Renal cortical epithelial cell (primary cell): ENCODE data around the gene PAIP1. TPM values are rescaled to one million over a fixed set of nuclear protein-coding genes. Genes with fewer than 3 reads are reported as not detected.
"Not testable (repeated sequence)": the region's sequence is repeated elsewhere in the genome, so short reads cannot be mapped to it uniquely, and the experiment has no call there.

Experiments used
- DNase-seq: peaks from one replicate; pipeline ENCODE4 v3.0.0-alpha.2; 2011; ENCODE audit warnings: low read depth
- total RNA-seq: library from RNA; depleted of rRNA; stranded (reverse); fragments of >200 nt; gene quantifications from 2 replicates; pipeline ENCODE4 v1.2.3, GENCODE V29; 2014

Gene PAIP1
- total RNA-seq, 1 donor from 2014 or later = 199 TPM

DNA sequence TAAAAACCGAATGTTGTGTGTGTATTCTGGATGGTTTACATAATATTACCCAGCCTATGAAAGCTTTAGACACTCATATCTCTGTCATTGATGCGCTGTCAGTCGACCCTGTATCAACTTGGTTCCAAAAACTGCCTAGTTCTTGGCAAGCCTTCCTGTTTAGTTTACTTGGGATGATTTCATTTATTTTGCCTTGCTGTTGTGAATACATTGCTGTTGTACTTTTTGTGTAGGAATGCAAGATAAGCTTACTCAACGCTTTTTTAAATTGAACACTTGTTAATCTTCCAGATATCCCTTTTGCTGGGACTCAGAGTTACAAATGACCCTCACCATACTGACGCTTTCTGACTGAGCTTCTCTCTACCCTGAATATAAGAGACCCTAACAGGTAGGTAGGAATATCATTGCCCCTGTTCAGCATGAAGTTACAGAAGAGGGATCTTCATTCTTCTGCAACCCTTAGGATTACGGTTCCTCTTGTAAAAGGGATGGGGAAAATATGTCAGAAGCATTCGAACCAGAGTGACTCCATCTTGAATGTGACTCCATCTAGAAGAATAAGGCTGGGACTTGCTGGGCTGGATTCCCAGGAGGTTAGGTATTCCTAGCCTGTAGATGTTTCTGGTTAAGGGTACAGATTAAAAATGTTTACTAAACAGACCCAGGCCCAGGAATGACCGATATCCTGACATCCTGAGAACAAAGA lies 13.7 kb upstream of the PAIP1 start:
- DNase-seq = no peak

- DNase-seq = no peak
These were observed 12.4 kb upstream of the PAIP1 start for GRCh38 chr5:43569236-43569746.

DNA sequence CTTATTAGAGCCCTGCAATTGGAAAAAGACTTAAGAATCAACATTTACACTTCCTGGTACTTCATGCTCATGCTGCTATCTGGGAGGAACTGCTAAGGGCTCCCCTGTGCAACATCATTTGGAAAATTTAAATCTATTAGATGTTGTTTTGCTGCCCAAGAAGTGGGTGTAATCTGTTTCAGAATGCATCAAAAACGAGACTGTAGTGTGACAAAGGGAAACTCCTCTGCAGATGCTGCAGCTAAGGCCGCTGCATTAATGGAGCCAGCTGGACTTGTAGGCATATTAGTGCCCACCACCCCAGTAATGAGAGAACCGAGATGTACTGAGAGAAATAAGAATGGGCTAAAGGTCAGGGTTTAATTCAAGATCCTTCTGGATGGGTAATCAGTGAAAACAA lies 11.1 kb upstream of the PAIP1 start:
- DNase-seq = no peak

GRCh38 chr5:43565043-43565442 lies 8.2 kb upstream of the PAIP1 start:
- DNase-seq = no peak

- DNase-seq = no peak
These were observed 7.5 kb upstream of the PAIP1 start for GRCh38 chr5:43564289-43564850.

DNA sequence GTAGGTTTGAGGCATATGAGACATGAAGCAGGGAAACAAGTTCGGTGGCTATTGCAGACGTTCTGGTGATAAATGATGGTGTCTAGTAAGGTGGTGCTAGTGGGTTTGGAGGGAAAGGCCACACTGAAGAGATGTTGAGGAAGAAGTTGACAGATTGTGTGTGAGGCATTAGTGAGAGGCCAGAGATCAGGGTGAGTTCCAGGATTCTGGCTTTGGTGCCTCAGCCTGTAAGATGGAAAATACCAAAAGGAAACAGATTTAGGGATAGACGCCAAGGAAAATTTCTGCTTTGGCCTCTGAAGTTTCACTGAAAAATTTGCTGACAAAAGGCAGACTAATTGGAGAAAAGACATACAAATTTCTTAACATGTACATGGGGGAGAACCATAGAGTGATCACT lies 6.4 kb upstream of the PAIP1 start:
- DNase-seq = no peak

DNA sequence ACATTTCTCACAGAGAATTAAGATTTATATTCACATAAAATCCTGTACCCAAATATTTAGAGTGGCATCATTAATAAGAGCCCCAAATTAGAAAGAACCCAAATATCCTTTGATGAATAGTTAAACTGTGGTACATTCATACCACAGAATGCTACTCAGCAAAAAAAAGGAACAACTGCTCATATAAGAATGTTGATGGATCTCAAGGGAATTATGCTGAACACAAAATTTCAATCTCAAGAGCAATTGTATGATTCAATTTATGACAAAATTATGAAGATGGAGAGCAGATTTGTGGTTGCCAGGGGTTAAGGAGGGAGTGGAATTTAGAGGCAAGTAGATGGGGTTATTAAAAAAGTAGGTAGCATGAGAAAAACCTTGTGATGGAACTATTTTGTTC lies 4.5 kb upstream of the PAIP1 start:
- DNase-seq = no peak

- peak; percentile 8 for DNase-seq
These were observed 3.3 kb upstream of the PAIP1 start for GRCh38 chr5:43560128-43560527.

GRCh38 chr5:43556607-43556856 lies 345 bp downstream of the PAIP1 start:
- DNase-seq = peak; percentile 49

DNA sequence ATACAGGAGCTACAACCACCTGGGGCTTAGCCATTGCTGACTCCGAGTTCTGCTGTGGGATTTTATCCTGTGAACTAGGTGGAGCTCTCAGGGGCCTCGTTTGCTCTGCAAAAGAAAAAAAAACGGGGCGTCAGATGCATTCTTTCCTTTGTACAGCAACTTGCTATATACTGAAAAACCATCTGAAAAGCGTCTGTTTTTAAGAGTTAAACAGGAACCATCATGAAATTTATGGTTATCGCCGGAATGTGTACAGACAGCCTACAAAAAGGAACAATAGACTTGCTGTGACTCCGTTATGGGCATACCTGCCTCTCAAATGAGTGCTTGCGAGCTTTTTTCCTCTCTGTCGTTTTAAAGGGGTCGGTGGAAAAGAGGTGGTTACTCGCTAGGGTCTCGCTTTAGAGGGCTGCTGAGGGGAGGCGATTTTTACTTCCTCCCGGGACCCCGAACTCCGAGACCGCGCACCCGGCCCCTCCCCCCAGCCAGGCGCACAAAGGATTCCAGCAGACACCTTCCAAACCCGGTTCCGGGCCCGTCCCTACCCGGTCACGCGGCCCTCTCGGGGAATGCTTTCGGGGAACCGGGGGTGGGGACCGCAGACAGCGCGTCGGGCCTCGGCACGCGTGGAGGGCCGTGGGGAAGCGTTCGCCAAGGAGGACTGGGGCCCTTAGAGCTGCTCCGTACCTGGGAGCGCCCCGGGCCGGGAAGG lies 826 bp downstream of the PAIP1 start:
- peak; percentile 23 for DNase-seq

GRCh38 chr5:43554497-43554896 lies 2.4 kb downstream of the PAIP1 start:
- DNase-seq = no peak

DNA sequence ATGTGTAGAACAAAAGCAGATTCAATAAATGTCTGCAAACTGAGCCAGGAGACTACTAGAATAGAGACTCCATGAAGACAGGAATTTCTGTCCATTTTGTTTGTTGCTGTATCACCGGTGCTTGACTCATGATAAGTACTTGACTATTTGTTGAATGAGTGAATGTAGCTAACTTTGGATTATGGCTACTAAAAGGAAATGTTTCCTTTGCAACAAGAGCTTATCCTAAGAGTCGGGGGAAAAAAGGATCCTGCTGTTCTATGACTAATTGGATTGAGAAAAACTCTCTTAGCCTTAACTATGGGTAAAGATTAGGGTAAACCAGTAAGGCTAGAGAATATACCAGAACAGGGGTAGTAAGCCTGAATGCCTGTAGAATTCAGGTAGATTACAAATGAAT lies 3.5 kb downstream of the PAIP1 start:
- DNase-seq = peak; percentile 28

DNA sequence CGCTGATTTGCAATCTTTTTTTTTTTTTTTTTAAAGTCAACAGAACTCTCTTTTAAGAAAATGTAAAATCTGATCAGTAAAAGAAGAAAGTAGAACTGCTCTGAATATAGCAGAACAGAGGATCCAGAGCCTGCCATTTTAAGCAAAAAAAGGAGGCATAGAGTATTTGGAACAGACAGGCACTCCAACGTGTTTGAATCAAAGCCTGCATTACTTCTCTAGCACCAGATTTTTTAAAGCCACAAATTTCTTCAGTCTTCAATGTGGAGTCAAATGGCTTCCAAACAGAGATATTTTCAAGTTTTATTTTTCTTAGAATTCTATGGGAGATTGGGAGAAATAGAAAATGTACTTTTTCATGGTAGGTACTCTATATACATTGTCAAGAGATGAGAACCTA lies 5.1 kb downstream of the PAIP1 start:
- no peak for DNase-seq

DNA sequence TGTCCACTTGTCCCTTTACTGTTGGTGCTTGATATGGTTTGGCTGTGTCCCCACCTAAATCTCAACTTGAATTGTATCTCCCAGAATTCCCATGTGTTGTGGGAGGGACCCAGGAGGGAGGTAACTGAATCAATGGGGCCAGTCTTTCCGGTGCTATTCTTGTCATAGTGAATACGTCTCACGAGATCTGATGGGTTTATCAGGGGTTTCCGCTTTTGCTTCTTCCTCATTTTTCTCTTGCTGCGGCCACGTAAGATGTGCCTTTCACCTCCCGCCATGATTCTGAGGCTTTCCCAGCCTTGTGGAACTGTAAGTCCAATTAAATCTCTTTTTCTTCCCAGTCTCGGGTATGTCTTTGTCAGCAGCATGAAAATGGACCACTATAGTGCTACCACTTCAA lies 7.6 kb downstream of the PAIP1 start:
- DNase-seq = not testable (repeated sequence)

DNA sequence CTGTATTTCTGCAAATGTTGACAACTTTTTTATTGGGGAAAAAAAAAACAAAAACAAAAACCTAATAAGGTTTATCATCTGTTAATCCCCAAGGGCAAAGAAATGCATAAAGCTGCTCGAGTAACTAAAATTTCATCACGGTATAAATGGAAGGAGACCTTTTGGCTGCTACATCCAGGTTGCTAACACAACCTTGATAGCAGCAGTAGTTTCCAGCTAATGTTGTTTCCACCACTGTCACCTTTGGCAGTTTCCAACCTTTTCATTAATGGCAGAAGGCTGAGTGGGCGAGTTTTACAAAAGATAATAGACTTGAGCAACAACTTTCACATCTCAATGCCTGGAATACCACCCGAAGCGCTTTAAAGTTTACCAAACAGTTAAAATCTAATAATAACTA lies 8.5 kb downstream of the PAIP1 start:
- no peak for DNase-seq

GRCh38 chr5:43547532-43547931 lies 9.3 kb downstream of the PAIP1 start:
- DNase-seq = no peak

- peak; percentile 80 for DNase-seq
These were observed 13.4 kb downstream of the PAIP1 start for GRCh38 chr5:43543434-43543833.

- DNase-seq = no peak
These were observed 16.1 kb downstream of the PAIP1 start for GRCh38 chr5:43540746-43541145.

- DNase-seq = no peak
These were observed 19.9 kb downstream of the PAIP1 start for GRCh38 chr5:43536972-43537371.

DNA sequence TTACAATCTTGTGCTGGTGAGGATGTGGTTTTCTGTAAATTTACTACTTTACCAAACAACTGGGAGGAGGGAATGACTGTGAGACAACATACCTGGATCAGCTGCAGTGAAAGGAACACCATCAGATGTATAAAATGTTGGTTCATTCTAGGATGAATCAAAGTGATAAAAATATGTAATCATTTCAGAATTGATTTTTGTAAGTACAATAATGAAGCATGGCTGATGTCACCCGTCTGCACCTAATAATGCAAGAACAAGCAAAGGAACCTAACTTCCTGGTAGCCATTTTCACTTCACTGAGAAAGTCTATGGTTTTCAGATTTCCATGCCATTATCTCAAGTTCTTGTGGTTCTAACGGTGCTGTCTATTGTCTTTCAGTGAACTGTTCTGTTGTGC lies 23.2 kb downstream of the PAIP1 start:
- DNase-seq = no peak

DNA sequence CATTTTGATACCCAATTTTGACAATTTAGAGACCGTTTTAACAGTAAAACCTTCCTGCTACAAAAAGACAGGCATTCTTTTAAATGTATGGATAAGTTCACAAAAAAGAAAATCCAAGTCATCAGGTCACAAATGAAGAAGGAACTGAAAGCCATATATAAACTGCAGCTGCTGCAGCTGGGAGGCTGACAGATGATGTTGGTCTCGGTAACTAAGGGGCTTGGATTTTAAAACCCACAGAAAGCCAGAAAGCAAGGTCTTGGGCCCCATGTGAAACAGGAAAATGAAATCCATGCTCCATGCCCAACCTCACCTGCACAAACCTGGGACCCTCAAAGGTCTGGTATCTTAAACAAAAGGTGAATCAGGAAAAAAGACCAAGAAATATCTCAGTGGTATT lies 26.2 kb downstream of the PAIP1 start:
- no peak for DNase-seq

- DNase-seq = no peak
These were observed 33.2 kb downstream of the PAIP1 start for GRCh38 chr5:43523662-43524072.

DNA sequence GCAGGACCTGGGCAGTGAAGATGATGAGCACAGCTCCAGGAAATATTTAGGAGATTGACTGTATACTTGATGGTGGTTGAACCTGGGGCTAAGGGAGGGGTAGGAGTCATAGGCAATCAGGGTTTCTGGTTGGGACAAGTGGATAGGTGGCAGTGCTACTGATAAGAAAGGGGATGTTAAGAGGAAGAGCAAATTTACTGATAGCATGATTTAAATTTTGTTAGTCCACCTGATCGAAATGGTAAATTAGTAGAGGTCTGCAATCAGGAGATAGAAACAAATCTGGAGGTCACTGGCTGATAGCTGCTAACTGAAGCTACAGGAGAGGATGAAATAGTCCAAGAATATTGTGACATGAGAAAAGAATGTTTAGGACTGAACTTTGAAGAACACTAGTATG lies 36.3 kb downstream of the PAIP1 start:
- DNase-seq = no peak
